ENCODE results near the gene GNB1.
"Not testable (repeated sequence)": the region's sequence is repeated elsewhere in the genome, so short reads cannot be mapped to it uniquely, and the experiment has no call there.

GNB1 gene

DNA sequence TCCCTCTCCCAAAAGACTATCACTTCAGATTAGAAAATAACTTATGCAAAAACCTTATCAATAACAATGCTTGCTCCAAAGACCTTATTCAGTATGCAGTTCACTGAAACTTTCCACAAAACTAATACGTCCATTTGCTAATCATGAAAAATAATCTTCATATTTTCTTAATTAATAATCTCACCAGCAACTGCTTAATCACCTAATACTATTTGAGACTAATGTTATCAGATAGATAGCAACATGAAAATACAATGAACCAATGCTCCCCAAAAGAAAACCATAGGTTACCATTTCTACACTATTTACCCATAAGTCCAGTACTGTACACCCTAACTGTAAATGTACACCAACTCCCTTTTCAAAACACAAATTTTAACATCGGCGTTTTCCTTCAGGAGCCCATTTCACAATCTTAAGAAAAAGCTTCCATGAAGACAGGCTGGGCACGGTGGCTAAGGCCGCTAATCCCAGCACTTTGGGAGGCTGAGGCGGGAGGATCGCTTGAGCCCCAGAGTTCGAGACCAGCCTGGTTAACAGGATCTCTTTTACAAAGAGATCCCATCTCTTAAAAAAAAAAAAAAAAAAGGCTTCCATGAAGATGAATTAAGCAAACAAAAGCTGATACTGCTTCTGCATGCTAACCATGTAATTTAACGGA is 1.7 kb downstream of the GNB1 start:
- no peak for DNase-seq

DNA sequence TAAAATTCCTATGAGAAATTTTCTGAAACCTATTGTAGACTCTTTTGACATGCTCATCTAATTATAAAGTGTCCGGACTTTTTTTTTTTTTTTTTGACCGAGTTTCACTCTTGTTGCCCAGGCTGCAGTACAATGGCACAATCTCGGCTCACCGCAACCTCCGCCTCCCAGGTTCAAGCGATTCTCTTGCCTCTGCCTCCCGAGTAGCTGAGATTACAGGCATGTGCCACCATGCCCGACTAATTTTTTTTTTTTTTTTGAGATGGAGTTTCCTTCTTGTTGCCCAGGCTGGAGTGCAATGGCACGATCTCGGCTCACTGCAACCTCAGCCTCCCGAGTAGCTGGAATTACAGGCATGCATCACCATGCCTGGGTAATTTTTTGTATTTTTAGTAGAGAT is 7.0 kb downstream of the GNB1 start:
- DNase-seq = not testable (repeated sequence)

DNA sequence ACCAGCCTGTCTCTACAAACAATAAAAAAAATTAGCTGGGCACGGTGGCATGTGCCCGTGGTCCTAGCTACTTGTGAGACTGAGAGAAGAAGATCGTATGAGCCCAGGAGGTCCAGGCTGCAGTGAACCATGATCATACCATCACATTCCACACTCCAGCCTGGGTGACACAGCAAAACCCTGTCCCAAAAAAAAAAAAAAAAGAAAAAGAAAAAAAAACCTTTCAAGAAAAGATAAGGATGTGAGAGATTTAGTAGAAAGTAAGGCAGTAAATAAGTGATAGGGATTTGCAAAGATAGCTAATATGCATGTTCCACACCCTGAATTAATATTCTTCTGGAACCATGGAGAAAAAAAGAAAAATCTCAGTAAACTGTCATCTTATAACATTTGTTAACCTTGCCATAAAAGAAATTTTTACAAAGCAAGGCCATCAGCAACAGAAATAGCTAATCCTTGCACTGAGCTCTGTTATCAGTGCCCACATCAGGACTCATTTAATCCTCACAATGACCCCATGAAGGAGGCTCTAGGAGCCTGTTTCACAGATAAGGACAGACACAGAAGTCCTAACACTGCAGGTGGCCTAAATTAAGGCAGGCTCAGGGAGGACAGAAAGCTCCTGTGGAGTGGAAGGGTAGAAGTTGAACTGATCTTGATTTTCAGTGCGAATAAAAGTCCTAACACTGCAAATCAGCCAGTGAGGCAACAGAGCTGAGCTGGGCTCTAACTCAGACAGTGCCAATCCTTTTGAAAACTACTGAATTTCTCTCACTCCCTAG is 7.6 kb downstream of the GNB1 start:
- no peak for DNase-seq

DNA sequence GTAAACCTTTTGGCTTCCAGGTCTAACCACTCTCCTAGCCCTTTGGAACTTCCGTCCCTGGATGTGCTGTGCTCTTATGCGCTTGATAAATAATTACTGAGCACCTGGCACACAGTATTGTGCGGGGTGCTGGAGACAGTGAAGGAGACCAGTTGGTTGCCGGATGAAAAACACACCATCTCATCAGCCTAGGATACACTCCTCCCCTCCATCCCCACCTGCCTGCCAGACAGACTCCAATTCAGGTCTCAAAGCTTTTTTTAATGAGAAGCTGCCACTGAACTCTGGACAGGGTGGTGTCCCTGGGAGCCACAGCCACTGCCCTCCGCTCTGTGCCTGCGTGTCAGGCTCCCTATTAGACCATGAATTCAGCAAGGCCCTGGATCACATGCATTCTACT is 9.2 kb downstream of the GNB1 start:
- DNase-seq = no peak

DNA sequence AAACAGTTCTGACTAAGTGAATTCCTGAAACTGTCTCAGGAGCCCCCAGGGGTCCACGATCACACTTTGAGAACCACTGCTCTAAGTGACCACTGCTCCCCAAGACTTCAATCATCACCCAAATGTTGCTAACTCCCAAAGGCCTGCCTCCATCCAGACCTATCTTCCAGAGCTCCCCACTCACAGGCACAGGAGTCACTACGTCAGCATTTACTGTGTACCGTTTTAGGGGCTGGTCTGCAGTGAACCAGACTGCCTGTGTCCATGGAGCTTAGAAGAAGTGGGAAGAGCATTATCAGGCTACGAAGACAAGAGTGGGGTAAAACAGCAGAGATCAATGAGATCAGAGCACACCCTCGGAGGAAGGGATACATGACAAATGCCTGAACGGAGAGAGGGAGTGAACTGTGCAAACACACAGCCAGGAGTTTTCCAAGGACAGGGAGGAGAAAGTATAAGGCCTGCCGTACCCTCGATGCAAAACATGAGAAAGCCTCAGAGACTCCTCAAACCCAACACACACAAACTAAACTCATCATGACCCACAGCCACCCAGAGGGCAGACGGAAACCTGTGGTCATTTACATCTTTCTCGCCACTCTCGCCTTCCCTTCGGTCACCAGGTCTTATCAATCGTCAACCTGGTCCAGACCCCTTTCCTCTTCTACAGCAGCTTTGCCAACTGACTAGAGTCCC is 10.1 kb downstream of the GNB1 start:
- DNase-seq = no peak

DNA sequence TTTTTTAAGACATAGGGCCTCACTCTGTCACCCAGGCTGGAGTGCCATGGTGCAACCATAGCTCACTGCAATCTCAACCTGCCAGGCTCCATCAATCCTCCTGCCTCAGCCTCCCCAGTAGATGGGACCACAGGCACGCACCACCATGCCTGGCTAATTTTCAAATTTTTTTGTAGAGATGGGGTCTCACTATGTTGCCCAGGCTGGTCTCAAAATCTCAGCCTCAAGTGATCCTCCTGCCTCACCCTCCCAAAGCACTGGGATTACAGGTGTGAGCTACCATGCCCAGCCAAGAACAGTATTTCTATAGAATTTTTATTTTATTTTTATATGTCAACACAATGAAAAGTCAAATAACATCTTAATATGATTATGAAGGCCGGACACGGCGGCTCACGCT is 10.9 kb downstream of the GNB1 start:
- DNase-seq = no peak

DNA sequence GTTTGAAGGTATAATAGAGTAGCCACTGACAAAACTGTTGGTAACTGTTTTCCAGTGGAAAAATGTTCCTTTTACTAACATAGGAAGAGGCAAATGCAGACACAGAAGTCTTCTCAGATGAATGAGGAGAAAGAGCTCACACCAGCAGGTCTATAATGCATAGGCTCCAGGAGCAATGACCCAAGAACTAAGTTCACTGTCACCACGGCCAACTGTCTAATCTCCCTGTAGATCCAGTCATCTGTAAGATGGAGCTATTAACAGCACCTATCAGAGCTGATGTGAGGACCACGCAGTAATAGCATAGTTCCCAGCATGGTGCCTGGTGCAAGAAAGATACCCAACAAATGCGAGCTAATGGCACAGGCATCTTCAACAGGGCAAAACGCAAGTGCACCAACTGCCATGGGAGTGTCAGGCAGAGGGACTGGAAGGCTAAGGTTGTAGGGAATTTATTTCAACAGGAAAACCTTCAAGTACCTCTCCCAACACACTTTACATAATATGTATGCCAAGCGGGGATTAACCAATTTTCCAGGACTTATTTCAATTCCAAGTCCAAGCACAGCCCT is 12.9 kb downstream of the GNB1 start:
- DNase-seq = no peak

DNA sequence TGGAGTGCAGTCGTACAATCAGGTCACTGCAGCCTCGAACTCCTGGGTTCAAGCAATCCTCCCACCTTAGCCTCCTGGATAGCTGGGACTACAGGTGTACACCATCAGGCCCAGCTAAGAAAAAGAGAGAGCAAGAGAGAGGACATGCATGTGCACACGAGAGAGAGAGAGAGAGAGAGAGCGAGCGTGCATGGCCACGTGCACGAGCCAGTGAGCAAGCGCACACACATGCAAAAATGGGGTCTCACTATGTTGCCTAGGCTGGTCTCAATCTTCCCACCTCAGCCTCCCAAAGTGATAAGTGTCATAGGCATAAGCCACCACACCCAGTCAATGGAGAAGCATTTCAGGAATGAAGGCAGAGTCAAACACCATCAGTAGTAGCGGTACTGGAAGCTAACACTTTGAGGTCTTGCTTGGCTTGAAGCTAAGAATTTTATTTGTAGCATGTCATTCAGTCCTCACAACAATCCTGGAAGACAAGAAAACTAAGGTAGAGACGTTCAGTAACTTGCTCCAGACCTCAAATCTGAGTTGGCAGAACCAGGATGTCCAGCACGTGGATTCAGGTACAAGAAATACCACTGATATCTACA is 14.5 kb downstream of the GNB1 start:
- DNase-seq = no peak

DNA sequence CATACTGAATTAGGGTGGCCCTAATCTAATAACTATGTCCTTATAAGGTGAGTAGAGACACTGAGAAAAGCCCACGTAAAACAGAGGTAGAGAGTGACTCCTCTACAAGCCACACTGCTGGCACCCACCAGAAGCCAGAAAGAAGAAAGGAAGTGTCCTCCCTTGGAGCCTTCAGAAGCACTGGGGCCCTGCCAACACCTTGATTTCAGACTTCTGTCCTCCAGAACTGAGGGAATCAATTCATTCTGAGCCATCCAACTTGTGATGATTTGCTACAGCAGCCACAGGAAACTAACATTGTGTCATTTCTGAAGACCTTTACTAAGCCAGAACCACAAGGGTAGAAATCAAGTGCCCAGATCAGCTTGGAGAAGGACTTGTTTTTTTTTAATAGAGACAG is 15.0 kb downstream of the GNB1 start:
- DNase-seq = no peak

DNA sequence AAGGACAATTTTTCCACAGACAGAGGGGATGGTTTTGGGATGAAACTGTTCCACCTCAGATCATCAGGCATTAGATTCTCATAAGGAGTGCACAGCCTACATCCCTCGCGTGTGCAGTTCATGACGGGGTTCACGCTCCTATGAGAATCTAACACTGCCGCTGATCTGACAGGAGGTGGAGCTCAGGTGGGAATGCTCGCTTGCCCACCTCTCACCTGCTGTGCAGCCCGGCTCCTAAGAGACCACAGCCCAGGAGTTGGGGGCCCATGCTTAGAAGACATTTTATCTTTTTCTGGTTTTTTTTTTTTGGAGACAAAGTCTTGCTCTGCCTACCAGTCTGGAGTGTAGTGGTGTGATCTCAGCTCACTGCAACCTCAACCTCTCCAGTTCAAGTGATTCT is 16.0 kb downstream of the GNB1 start:
- DNase-seq = no peak

DNA sequence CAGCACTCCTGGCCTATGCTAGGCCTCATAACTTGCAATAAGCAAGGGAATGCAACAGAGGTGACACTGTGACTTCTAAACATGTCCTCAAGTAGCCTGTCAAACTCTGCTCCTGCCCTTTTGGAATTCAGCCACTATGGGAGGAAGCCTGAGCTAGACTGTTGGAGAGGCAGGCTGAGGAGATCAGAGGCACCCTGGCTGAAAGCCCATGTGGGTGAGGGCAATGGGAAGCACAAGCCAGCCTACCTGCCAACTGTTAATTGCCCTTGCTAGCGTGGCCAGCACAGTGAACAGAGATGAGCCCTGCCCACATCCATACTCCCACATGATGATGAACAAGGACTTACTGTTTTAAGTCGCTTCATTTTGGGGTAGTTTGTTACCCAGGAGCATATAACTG is 17.7 kb downstream of the GNB1 start:
- no peak for DNase-seq

DNA sequence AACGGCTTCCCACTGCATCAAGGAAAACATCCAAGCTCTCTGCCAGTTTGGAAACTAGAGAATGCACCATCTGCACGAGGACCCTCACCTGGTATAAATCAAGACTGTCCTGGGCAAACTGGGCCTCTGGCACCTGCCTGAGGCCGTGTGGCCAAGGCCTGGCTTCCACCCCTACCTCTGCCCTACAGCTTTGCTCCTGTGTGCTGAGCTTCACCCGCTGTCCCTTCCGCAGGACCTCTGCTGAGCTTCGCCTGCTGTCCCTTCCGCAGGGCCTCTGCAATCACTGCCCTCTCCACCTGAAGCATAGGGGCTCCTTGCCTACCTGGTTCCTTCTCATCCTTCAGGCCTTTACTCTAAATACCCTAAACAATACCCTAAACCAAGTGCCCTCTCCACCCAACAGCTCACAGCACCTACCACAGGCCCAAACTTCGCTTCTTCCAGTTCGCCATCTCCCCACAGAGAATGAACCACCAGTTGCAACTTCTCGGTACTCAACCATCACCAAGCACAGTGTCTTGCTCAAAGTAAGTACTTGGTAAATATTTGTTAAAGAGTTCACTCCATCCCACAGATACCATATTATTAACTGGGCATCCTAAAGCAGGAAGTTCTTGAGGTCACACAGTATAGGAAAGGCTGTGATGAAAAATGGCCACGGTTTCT is 18.4 kb downstream of the GNB1 start:
- DNase-seq = no peak

DNA sequence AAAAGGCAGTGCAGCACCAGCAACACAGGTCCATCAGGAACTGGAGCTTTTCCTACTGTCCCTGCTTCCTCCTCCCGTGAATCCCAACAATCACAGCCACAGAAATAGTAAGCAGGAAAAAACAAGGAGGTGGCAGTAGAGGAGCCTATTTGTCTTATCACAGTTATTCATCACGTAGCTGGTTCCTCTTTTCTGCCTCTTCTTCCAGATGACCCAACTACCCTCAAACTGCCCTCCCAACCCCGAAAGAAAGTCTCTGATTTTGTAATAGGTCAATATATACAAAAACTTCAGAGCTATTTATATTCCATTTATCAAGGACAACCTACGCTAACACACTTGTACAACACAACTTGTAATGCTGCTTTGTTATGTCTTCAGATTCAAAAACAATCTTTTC is 21.4 kb downstream of the GNB1 start:
- no peak for DNase-seq

DNA sequence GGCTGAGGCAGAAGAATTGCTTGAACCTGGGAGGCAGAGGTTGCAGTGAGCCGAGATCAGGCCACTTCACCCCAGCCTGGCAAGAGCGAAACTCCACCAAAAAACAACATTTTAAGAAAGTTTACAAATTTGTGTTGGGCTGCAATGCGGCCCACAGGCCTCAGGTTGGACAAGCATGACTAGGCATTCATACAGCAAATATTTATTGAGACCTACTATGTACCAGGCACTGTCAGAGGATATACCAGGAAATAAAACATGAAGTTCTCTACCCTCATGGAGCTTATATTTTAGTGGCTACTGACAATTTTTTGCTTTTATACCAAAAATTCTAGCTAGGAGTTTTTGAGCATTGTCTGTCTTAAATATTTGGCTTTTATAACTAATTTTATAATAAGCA is 23.7 kb downstream of the GNB1 start:
- DNase-seq = no peak

DNA sequence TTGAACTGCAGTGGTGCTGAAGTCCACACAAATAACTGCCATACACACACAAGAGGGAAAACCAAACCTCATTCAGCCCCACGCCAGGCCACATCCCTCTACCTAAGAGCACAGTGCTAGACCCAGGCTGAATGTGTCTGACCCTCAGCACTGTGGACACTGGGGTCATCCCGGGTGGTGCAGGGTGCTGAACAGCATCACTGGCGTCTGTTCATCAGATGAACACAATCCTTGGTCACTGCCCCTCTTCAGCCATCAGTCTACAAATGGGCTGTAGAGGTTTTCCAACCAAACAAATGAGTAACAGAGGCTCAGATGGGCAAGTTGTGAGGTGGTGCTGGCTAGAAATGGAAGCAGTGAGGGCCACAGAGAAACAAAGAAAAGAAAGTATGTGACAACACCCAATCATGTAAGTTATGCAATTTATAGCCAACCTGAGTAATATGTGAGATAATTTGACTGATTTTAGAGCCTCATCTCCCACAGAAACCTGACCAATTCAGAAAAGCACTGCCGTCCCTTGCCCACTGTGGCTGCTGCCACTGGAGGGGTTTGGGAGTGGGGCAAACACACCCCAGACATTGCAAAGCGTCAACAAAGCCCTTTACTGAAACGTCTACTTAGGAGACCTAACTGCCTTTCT is 27.9 kb downstream of the GNB1 start:
- no peak for DNase-seq

DNA sequence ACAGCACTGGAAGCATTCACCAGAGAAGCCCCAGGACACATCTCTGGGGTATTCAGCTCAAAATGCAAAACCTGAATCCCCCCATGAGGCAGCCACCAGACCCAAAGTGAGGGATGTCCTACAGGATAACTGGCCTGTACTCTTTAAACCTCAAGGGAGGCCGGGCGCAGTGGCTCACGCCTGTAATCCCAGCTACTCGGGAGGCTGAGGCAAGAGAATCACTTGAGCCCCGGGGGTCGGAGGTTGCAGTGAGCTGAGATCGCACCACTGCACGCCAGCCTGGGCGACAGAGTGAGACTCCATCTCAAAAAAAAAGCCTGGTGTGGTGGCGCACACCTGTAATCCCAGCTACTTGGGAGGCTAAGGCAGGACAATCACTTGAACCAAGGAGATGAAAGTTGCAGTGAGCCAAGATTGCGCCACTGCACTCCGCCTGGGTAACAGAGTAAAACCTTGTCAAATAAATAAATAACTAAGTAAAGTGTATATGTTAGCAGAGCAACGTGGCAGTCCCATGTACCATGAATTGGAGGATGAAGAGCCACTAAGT is 29.1 kb downstream of the GNB1 start:
- not testable (repeated sequence) for DNase-seq

DNA sequence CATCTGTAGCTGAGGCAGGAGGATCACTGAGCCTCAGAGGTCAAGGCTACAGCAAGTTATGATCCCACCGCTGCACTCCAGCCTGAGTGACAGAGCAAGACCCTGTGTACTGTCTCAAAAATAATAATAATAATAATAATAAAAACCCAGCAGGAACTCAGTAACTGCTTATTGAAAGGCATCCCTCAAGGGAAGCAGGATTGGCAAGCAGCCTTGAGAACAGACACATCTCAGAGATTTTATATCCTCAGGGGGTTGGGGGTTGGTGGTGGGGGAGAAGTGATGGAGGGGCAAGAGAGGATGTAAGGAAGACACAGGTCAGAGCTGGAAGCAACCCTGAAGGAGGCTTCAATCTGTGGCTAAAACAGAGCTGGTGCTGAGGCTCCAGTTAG is 29.6 kb downstream of the GNB1 start:
- no peak for DNase-seq

DNA sequence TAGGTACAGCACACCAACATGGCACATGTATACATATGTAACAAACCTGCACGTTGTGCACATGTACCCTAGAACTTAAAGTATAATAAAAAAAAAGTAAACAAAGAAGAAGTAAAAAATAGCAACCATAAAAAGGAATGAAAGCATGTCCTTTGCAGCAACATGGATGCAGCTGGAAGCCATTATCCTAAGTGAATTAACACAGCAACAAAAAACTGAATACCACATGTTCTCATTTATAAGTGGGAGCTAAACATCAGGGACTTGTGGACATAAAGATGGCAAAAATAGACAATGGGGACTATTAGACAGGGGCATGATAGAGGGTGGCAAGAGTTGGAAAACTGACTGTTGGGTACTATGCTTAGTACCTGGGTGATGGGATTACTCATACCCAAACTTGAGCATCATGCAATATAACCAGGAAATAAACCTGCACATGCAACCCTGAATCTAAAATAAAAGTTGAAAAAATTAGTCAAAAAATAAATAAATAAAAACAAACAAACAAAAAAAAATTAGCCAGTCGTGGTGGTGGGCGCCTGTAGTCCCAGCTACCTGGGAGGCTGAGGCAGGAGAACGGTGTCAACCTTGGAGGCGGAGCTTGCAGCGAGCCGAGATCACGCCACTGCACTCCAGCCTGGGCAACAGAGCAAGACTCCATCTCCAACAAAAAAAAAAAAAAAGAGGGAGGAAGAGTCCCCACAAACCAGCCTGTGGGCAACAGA is 30.8 kb downstream of the GNB1 start:
- not testable (repeated sequence) for DNase-seq

DNA sequence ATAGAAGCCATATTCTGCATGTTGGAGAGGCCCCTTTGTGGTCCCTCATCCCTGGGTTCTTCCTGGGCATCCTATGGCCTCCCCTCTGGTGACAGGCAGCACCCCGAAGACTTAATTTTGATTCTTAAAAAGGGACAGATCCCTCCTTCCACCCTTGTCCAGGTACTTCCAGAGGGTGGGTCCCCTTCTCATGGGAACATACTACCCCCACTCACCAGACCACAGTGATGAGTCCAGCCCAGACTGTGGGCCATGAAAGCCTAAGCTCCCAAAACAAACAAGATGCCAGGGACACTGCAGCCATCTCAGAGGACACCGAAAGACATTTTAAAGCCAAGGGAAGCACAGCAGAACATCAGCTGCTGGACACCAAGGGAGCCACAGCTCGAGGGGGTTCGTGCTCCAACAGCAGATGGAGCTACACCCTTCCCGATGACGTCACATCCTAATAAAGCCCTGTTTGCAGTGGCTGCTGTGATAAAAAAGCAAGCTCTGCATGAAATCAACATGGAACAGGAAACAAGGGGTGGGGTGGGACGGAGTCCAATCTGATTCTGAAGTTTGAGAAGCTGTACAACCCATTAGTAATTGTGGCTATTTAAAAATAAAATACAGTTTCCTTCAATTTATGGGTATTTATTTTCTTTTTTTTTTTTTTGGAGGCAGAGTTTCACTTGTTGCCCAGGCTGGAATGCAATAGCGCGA is 32.4 kb downstream of the GNB1 start:
- DNase-seq = peak in 1 of 2 experiments; percentile 25

DNA sequence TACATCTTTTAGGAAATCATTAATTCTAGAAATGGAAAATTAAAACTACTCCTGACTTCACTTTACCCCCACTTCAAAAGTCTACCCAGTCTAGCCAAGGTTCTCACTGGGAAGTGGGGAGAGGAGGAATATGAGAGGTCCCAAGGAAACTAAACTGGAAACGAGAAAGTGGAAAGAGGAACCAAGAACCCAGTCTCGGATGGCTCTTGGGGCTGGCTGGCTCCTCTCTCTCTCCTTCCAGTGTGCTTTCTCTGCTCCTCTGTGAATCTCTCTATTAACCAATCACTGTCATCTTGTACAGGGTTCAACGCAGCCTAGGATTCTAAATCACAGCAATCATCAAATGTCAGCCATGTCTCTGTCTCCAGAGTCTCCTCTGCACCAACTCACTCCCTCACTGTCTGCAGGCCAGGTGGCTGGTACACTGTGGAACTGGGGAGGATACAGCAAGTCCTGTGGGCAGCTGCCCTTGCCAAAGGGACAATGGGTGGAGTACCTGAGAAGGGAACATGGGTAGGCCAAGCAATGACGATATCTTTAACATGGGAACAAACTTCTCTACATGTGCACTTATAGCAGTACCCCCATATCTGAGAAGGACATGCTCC is 33.7 kb downstream of the GNB1 start:
- DNase-seq = no peak

Measured in stimulated activated CD4-positive, alpha-beta T cell treated with anti-CD3 and anti-CD28 coated beads, Interleukin-4, amount 100 ng/mL, for 4 hours (primary cell).